GM19240 (cell line): Measurements from ENCODE around the gene TMIGD3.

Source experiments
- DNase-seq: peaks from one replicate; pipeline ENCODE4 v3.0.0; 2011; ENCODE audit warnings: low spot score; ENCODE audit not compliant: insufficient read length

Gene TMIGD3

DNA sequence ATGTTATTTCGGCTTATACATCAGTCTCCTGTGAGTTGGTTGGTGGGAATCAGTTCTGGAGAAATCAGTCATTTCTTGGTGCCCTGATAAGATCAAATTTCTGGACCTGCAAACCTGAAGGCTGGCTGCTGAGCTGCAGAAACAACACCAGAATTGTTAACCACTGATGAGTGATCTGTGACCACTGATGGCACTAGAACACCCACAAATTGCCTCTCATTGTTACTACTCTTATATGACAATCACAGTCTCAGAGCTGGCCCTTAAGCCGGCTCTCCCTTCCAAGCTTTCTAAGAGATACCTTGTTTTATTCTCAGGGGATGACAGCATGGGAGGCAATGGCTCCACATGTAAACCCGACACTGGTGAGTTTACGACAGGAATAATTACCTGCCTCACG is 27.7 kb downstream of the TMIGD3 start:
- DNase-seq, result no peak

DNA sequence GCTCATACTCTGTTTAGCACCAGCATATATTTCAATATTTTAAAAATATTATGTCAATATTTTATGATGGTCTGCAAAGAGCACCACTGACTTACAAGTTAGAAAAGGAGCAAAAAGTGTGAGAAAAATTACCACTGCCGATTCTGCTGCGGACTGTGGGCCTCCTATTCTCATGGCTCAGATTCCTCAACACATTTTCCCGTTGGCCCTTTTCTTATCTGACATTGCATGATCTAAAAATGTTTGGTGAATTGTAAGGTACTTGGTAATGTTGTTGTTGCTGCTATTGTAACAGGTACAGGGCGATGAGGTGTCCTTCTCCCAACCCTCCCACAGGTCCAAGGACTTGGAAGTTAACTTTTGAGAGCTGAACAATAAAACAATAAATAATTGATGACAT is 28.9 kb downstream of the TMIGD3 start:
- DNase-seq, result no peak

GRCh38 chr1:111474106-111474505 is 29.3 kb downstream of the TMIGD3 start:
- DNase-seq, result no peak

GRCh38 chr1:111471538-111471937 is 31.9 kb downstream of the TMIGD3 start:
- DNase-seq, result no peak

- no peak for DNase-seq
Measured at GRCh38 chr1:111471012-111471411, 32.4 kb downstream of the TMIGD3 start.

DNA sequence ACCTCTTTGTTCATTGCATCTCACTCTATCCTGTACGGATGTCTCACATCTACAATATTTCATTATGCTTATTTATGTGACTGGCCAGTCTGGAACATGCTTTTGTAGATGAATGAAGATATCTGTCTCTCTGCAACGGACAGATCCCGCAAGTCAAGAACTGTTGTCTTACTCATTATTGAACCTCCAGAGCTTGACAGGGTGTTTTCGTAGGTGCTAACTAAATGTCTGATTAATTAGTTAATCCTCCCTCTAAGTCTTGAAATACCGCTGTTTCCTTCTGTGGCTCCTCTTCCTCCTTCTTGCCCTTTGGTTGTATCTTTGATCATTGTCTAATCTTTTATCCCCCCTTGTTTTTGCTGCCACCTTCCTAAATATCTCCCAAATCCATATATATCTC is 32.8 kb downstream of the TMIGD3 start:
- DNase-seq, result no peak

DNA sequence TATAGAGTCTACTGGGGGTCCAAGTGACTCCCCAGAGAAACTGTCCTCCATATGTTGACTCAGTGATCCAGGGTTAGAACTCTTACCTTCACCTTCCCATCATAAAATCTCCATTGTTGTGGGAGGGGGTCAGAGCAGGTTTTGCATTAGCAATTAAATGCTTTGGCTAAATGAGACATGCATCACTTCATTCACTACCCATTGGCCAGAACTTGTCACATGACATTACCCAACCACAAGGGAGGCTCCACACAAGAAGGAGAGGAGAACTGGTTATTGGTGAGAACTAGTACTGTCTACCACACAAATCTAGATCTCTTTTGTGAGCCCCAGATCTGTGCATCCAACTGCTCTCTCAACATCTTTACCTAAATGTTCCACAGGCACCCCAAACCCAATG is 33.9 kb downstream of the TMIGD3 start:
- no peak for DNase-seq

GRCh38 chr1:111468717-111469100 is 34.7 kb downstream of the TMIGD3 start:
- no peak for DNase-seq

DNA sequence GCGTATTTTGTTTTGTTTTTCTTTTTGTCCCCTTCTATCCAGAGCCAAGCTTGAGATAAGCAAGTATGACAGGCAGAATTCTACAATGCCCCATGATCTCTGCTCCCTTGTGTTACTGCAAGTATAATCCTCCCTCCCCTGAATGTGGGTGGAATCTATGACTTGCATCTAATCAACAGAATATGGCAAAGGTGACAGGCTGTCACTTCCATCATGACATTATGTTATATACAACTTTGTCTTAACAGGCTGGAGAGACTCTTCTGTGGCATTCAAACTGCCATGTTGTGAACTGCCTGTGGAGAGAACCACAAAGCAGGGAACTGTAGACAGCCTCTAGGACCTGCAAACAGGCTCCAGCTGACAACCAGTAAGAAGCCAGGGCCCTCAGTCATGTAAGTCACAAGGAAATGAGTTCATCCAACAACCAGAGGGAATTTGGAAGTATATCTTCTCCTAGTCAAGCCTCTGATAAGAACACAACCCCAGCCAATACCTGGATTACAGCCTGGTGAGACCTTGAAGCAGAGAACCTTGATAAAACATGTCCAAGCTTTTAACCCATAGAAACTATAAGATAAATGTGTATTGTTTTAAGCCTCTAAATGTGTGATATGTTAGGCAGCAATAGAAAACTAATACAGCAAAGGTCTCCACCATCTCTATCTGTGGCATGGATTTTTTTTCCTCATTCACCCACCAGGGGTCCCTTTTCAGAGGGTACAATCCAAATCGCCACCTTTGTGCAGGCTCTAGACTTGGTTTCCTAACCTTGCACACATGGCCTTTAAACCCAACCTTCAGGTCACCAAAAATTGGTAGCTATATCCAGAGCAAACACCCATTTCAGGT is 35.3 kb downstream of the TMIGD3 start:
- no peak for DNase-seq

DNA sequence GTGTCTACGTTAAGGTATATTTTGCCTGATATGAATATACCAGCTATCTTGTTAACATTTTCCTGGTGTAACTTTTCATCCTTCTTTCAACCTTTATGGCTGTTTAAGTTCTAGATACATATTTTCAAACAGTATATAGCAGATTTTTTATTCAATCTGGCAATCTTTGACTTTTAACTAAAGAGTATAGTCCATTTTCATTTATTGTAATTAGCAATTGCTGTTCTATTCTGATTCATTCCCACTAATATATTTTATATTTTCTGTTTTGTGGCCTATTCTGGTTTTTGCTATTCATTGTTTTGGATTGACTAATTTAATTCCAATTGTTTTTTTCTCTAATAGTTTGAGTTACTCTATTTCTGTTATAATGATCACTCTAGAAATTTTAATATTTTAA is 37.0 kb downstream of the TMIGD3 start:
- no peak for DNase-seq

DNA sequence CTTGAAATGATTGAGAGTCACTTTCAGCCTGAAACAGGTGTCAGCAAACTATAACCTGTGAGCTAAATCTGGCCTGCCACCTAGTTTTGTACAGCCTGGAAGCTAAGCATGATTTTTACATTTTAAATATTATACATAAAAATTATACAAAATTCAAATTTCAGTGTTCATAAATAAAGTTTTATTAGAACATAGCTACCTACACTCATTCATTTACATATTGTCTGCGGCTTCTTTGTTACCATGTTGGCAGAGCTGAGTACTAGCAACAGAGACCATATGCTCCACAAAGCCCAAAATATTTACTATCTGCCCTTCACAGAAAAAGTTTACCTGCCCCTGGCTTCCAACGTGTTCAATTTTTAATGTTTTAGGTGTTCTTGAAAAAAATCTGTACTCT is 37.7 kb downstream of the TMIGD3 start:
- DNase-seq, result no peak

- no peak for DNase-seq
Measured at GRCh38 chr1:111463029-111463683, 40.3 kb downstream of the TMIGD3 start.

DNA sequence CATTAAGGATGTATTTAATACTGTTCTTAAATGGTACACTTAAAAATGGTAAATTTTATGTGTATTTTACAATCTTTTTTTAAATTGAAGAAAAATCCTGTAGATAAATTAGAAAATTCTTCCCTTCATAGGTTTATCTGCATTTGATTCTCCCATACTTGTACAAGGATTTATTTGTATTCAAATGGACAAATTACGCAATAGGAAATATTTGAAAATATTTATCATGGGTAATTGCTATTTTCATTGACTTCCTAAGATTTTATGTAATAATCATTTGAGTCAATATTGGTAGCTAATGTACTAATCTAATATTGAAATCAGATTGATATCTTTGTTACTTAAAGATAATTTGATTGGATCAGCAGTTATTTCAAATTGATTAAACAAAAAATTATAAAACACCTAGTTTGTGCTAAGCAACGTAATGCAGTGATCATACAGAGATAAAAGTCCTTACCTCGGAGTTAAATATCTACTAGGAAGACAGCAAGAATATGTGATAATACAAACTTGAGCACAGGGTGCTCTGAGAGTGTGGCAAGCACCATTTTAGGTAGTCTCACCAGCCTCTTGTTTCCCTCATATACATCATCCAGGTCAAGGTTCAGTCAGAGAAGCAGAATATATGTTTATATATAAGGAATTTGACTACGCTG is 40.9 kb downstream of the TMIGD3 start:
- no peak for DNase-seq

GRCh38 chr1:111461765-111462164 is 41.7 kb downstream of the TMIGD3 start:
- DNase-seq, result no peak

DNA sequence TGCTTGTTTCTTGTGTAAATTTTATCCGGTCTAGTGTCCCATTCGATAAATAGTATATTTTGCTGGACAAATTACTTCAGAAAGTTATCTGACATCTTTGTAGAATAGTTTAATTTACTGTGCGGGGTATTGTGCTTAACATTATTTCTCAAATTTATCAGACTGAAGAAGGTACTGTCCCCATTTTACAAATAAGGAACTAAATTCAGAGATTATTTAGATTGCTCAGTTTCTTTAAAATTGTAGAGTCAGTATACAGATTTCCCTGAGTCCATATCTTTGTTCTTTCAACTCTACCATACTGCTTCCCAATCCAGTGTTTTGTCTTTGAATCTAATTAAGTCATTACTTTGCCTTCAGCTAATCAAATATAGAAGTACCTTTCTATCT is 47.8 kb downstream of the TMIGD3 start:
- no peak for DNase-seq

- DNase-seq, result no peak
Measured at GRCh38 chr1:111454859-111455641, 48.4 kb downstream of the TMIGD3 start.

DNA sequence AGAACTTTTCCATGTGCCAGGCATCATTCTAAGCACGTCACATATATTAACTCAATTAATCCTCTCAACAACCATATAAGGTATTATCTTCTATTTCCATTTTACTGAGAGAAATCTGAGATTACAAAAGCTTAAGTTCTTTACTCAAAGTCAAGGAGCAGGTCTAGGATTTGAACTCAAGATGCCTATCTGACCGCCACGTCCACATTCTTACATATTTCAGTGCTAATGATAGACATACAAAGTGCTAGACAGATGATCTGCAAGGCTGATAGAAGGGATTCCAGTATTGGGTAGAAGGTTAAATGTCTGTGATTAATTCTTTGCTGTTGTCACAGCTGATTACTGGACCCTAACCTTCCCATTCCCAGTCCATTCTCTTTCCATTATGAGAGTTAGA is 49.7 kb downstream of the TMIGD3 start:
- DNase-seq, result no peak

DNA sequence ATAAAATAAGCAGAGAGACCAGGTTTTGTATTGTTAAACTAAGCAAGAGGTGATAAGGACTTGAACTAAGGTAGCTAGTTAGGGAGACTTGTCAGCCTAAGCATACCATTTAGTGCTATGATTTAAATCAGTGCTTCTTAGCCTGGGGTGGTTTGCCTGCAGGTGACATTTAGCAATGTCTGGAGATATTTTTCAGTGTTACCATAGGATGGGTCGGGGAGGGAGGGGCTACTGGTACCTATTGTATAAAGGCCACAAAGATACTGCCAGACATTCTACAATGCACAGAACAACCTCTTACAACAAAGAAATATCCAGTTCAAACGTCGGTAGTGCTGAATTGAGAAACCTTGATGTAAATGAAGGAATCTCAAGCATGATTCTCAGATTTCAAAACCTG is 50.9 kb downstream of the TMIGD3 start:
- DNase-seq, result no peak

- DNase-seq, result no peak
Measured at GRCh38 chr1:111450185-111450584, 53.2 kb downstream of the TMIGD3 start.

- no peak for DNase-seq
Measured at GRCh38 chr1:111449703-111450017, 53.8 kb downstream of the TMIGD3 start.

DNA sequence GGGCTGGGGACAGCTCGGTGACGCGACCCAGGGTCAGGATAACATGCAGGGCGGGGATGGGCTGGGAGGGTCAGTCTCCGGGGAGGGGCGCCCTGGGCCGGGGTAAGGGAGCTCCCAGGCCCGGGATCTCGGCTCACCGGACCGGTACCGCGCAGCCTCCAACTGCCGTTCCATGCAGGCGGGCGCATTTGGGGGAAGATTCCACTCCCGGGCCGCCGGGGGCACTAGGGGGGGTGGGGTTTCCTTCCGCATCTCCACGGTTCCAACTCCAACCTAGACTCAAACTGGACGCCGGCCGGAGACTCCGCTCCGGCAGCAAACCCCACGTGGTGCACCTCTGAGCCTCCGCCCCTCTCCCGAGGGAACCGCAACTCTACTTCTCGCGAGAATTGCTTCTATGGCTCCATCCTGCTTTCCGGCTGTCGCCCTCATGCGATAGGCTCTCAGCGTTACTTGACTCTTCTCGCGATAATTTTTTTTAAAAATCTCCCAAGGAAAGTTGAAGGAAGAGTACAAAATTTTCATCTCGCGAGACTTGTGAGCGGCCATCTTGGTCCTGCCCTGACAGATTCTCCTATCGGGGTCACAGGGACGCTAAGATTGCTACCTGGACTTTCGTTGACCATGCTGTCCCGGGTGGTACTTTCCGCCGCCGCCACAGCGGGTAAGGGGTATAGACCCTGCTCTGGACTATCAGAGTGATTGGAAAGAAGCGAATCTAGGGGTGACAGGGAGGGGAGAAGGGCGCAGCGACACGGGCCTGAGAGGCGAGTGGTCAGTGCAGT is 54.3 kb downstream of the TMIGD3 start, which contains the start of the genes ATP5PB and WDR77:
TSS of gene ATP5PB (plus strand) at position 547 of the 785 bp plus-strand sequence. CDS start at position 625, 78 bp downstream.
TSS of gene WDR77 (minus strand) at position 339 of the 785 bp plus-strand sequence. CDS start at position 252, 87 bp downstream.
- DNase-seq, result peak; percentile 85
